ENCODE data around the gene FARS2.

- TF ChIP-seq EZH2 (IDR thresholded peaks at IDR 0.05; ENCODE audit: borderline replicate concordance, insufficient read depth, low read depth, low read length, poor library complexity, severe bottlenecking) (no peak), CTCF (IDR thresholded peaks at IDR 0.05) (no peak)
These were observed 314 bp downstream of the FARS2 start for GRCh38 chr6:5261545-5262109.
